GM12878 (cell line): ENCODE data around the gene EMC6.

ENCODE experiments used
- RAD21 ChIP-seq: IDR thresholded peaks from 2 replicates; pipeline ENCODE4 v1.6.1; 2011; ENCODE audit warnings: mild to moderate bottlenecking, low read depth, low read length, moderate library complexity; ENCODE audit not compliant: insufficient read depth
- RCOR1 ChIP-seq: conservative IDR thresholded peaks from 2 replicates; pipeline ENCODE4 v1.6.1; 2012; ENCODE audit warnings: low read depth, low read length, improper control_type of control experiment
- TF ChIP-seq, protein P1 (sequence below): fragments of 450-650 bp; IDR thresholded peaks from 2 replicates; pipeline ENCODE4 v1.6.1; 2017; ENCODE audit warnings: mild to moderate bottlenecking
- TF ChIP-seq, protein P2 (sequence below), 3 experiments: IDR thresholded peaks in 2 of 3; conservative IDR thresholded peaks in 1 of 3; 2 replicates each; pipeline ENCODE4 v1.5.1; 2011; ENCODE audit warnings: low read depth in 3 of 3, low read length in 3 of 3, mild to moderate bottlenecking in 3 of 3, control low read depth in 2 of 3, moderate library complexity in 2 of 3, inconsistent platforms in 1 of 3, mixed read lengths in 1 of 3; ENCODE audit not compliant: control insufficient read depth in 2 of 3, insufficient read depth in 1 of 3; ENCODE audit errors: extremely low read depth in 1 of 3

DNA sequence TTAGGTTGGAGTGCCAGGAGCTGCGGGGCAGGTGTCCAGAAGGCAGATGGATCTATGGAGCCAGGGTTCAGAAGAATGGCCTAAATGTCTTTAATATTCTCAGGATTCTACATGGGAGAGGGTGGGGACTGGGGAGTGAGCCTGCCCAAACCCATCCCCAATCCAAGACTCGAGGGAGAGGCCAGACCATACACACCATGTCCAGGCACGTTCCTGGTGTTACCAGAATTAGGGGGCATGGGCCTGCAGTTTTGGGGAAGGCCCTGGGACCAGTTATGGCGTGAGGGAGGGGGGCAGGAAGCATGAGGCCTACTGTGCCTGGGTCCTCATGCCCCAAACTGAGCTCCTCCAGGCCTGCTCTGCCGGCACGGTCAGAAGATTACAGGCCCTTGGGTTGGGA, 2.1 kb upstream of the EMC6 start:
- TF ChIP-seq, protein P1, sequence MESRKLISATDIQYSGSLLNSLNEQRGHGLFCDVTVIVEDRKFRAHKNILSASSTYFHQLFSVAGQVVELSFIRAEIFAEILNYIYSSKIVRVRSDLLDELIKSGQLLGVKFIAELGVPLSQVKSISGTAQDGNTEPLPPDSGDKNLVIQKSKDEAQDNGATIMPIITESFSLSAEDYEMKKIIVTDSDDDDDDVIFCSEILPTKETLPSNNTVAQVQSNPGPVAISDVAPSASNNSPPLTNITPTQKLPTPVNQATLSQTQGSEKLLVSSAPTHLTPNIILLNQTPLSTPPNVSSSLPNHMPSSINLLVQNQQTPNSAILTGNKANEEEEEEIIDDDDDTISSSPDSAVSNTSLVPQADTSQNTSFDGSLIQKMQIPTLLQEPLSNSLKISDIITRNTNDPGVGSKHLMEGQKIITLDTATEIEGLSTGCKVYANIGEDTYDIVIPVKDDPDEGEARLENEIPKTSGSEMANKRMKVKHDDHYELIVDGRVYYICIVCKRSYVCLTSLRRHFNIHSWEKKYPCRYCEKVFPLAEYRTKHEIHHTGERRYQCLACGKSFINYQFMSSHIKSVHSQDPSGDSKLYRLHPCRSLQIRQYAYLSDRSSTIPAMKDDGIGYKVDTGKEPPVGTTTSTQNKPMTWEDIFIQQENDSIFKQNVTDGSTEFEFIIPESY = no peak
- TF ChIP-seq, protein P2, sequence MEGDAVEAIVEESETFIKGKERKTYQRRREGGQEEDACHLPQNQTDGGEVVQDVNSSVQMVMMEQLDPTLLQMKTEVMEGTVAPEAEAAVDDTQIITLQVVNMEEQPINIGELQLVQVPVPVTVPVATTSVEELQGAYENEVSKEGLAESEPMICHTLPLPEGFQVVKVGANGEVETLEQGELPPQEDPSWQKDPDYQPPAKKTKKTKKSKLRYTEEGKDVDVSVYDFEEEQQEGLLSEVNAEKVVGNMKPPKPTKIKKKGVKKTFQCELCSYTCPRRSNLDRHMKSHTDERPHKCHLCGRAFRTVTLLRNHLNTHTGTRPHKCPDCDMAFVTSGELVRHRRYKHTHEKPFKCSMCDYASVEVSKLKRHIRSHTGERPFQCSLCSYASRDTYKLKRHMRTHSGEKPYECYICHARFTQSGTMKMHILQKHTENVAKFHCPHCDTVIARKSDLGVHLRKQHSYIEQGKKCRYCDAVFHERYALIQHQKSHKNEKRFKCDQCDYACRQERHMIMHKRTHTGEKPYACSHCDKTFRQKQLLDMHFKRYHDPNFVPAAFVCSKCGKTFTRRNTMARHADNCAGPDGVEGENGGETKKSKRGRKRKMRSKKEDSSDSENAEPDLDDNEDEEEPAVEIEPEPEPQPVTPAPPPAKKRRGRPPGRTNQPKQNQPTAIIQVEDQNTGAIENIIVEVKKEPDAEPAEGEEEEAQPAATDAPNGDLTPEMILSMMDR (IDR thresholded peaks at IDR 0.05 in 2 of 3, conservative IDR thresholded peaks at IDR 0.05 in 1 of 3; ENCODE audit: control insufficient read depth in 2 of 3, extremely low read depth in 1 of 3, insufficient read depth in 1 of 3, low read depth in 3 of 3, low read length in 3 of 3) = no peak
- no peak for TF ChIP-seq RCOR1
- no peak for TF ChIP-seq RAD21
